PFSK-1 (cell line): ENCODE measurements around the gene PDE8A.

Source experiments
- POLR2AphosphoS5 ChIP-seq: IDR thresholded peaks from 2 replicates; pipeline ENCODE4 v1.6.1; 2012; ENCODE audit warnings: low read depth, mild to moderate bottlenecking, control low read depth, low read length, moderate library complexity
- SIN3A ChIP-seq: IDR thresholded peaks from 2 replicates; pipeline ENCODE4 v1.6.1; 2012; ENCODE audit warnings: mild to moderate bottlenecking, low read length, moderate library complexity, borderline replicate concordance; ENCODE audit not compliant: insufficient read depth

- no peak for TF ChIP-seq POLR2AphosphoS5
- TF ChIP-seq SIN3A = no peak
These were observed 28.4 kb downstream of the PDE8A start for GRCh38 chr15:85010071-85010385.
